WTC11 (cell line): ENCODE results near the gene DPYSL3. TPM values are rescaled to one million over a fixed set of nuclear protein-coding genes. Genes with fewer than 3 reads are reported as not detected.
A peak's percentile ranks its signal among the peaks of the same experiment; 100 is the strongest.

ENCODE experiments used
- ATAC-seq: fragments of 200-7000 bp; cut with Tn5 transposase; 2 replicates; pipeline ENCODE4 v1.10.0; 2021; ENCODE audit warnings: mild to moderate bottlenecking, moderate library complexity
- CTCF ChIA-PET: fragments of 300-600 bp; sonication (Branson Sonifier 250); formaldehyde crosslinking; loops from one replicate; lab custom pipeline; 2021; ENCODE audit warnings: antibody characterized with exemption; lab: Charles Lee
- POLR2A ChIA-PET: fragments of 350-600 bp; sonication (Branson Sonifier 250); formaldehyde crosslinking; loops from one replicate; lab custom pipeline; 2021; ENCODE audit warnings: antibody characterized with exemption; lab: Charles Lee
- DNase-seq: peaks from one replicate; pipeline ENCODE4 v3.0.0; 2021; ENCODE audit warnings: low spot score
- H3K27ac Mint-ChIP-seq: 2 replicates; pipeline ENCODE4 v1.8.0; 2021; ENCODE audit warnings: mixed read lengths
- H3K27me3 Mint-ChIP-seq: 2 replicates; pipeline ENCODE4 v1.8.0; 2021; ENCODE audit warnings: low read depth, mild to moderate bottlenecking, moderate library complexity, mixed read lengths
- H3K36me3 Mint-ChIP-seq: 2 replicates; pipeline ENCODE4 v1.8.0; 2021; ENCODE audit warnings: mixed read lengths
- H3K4me1 Mint-ChIP-seq: 2 replicates; pipeline ENCODE4 v1.8.0; 2022; ENCODE audit warnings: mixed read lengths
- H3K4me3 Mint-ChIP-seq: 2 replicates; pipeline ENCODE4 v1.8.0; 2021; ENCODE audit warnings: mild to moderate bottlenecking, moderate library complexity, mixed read lengths
- H3K9me3 Mint-ChIP-seq: 2 replicates; pipeline ENCODE4 v1.8.0; 2021; ENCODE audit warnings: mixed read lengths
- ATF2 ChIP-seq: sonication (generic); formaldehyde crosslinking; IDR thresholded peaks from 2 replicates; pipeline ENCODE4 v1.8.1; 2022; ENCODE audit warnings: low read depth, missing genetic modification reagents, borderline replicate concordance
- ELF4 ChIP-seq: sonication (generic); formaldehyde crosslinking; IDR thresholded peaks from 2 replicates; pipeline ENCODE4 v1.8.1; 2022; ENCODE audit warnings: low read depth, mild to moderate bottlenecking, moderate library complexity, missing genetic modification reagents
- EMX1 ChIP-seq: fragments of 250-450 bp; sonication (Bioruptor Pico); IDR thresholded peaks from 2 replicates; pipeline ENCODE4 v1.8.0; 2021; ENCODE audit warnings: mild to moderate bottlenecking
- FOXJ3 ChIP-seq: sonication (generic); formaldehyde crosslinking; IDR thresholded peaks from 2 replicates; pipeline ENCODE4 v1.9.0; 2021; ENCODE audit warnings: missing genetic modification reagents, mild to moderate bottlenecking, borderline replicate concordance
- FOXK1 ChIP-seq: sonication (generic); formaldehyde crosslinking; IDR thresholded peaks from 2 replicates; pipeline ENCODE4 v1.8.0; 2022; ENCODE audit warnings: mild to moderate bottlenecking, moderate library complexity, missing genetic modification reagents
- GRHL2 ChIP-seq: fragments of 250-450 bp; sonication (Bioruptor Pico); IDR thresholded peaks from 2 replicates; pipeline ENCODE4 v1.8.0; 2022; ENCODE audit warnings: mild to moderate bottlenecking, moderate library complexity; ENCODE audit not compliant: insufficient replicate concordance, severe bottlenecking
- GTF2I ChIP-seq: fragments of 250-450 bp; sonication (Bioruptor Pico); conservative IDR thresholded peaks from 2 replicates; pipeline ENCODE4 v1.4.0; 2021; ENCODE audit warnings: mild to moderate bottlenecking
- MXD4 ChIP-seq: fragments of 250-450 bp; sonication (Bioruptor Pico); IDR thresholded peaks from 2 replicates; pipeline ENCODE4 v1.8.0; 2021; ENCODE audit warnings: mild to moderate bottlenecking, moderate library complexity, borderline replicate concordance
- NR2C2 ChIP-seq: sonication (generic); formaldehyde crosslinking; IDR thresholded peaks from 2 replicates; pipeline ENCODE4 v1.8.0; 2022; ENCODE audit warnings: mild to moderate bottlenecking, missing genetic modification reagents
- NR3C1 ChIP-seq: sonication (generic); formaldehyde crosslinking; conservative IDR thresholded peaks from 2 replicates; pipeline ENCODE4 v1.8.1; 2023; ENCODE audit warnings: low read depth, mild to moderate bottlenecking, missing genetic modification reagents
- PRDM15 ChIP-seq: sonication (generic); formaldehyde crosslinking; IDR thresholded peaks from 2 replicates; pipeline ENCODE4 v1.8.0; 2022; ENCODE audit warnings: missing genetic modification reagents
- SMAD3 ChIP-seq: sonication (generic); formaldehyde crosslinking; IDR thresholded peaks from 2 replicates; pipeline ENCODE4 v1.8.0; 2022; ENCODE audit warnings: missing genetic modification reagents, mild to moderate bottlenecking, borderline replicate concordance
- SP1 ChIP-seq: sonication (generic); formaldehyde crosslinking; conservative IDR thresholded peaks from 2 replicates; pipeline ENCODE4 v1.8.1; 2022; ENCODE audit warnings: missing genetic modification reagents
- ZNF138 ChIP-seq: sonication (generic); formaldehyde crosslinking; conservative IDR thresholded peaks from 2 replicates; pipeline ENCODE4 v1.8.1; 2022; ENCODE audit warnings: mild to moderate bottlenecking, moderate library complexity, missing genetic modification reagents
- ZNF263 ChIP-seq: sonication (generic); formaldehyde crosslinking; IDR thresholded peaks from 2 replicates; pipeline ENCODE4 v1.8.1; 2022; ENCODE audit warnings: low read depth, mild to moderate bottlenecking, moderate library complexity, missing genetic modification reagents
- ZNF396 ChIP-seq: fragments of 250-450 bp; sonication (Bioruptor Pico); IDR thresholded peaks from 2 replicates; pipeline ENCODE4 v1.8.0; 2021; ENCODE audit warnings: mild to moderate bottlenecking, moderate library complexity, borderline replicate concordance
- ZNF416 ChIP-seq: fragments of 250-450 bp; sonication (Bioruptor Pico); IDR thresholded peaks from 2 replicates; pipeline ENCODE4 v1.9.0; 2021; ENCODE audit warnings: mild to moderate bottlenecking, inconsistent platforms
- ZNF671 ChIP-seq: fragments of 250-450 bp; sonication (Bioruptor Pico); IDR thresholded peaks from 2 replicates; pipeline ENCODE4 v1.8.0; 2021; ENCODE audit warnings: mild to moderate bottlenecking
- total RNA-seq: library from RNA; stranded (reverse); gene quantifications from 3 replicates; pipeline ENCODE4 v1.2.3, GENCODE V29; 2021
- TF ChIP-seq, protein P1 (sequence below): fragments of 250-450 bp; sonication (Bioruptor Pico); IDR thresholded peaks from 2 replicates; pipeline ENCODE4 v1.8.0; 2021; ENCODE audit warnings: mild to moderate bottlenecking
- TF ChIP-seq, protein P2 (sequence below): sonication (generic); formaldehyde crosslinking; IDR thresholded peaks from 2 replicates; pipeline ENCODE4 v1.8.1; 2022; ENCODE audit warnings: missing genetic modification reagents, borderline replicate concordance
- TF ChIP-seq, protein P3 (sequence below): fragments of 250-450 bp; sonication (Bioruptor Pico); conservative IDR thresholded peaks from 2 replicates; pipeline ENCODE4 v1.9.0; 2021; ENCODE audit warnings: mild to moderate bottlenecking
- TF ChIP-seq, protein P4 (sequence below): sonication (generic); formaldehyde crosslinking; IDR thresholded peaks from 2 replicates; pipeline ENCODE4 v1.8.1; 2023; ENCODE audit warnings: mild to moderate bottlenecking, missing genetic modification reagents

DPYSL3 gene
- total RNA-seq, 1 experiment from 2014 or later, result 358 TPM

DNA sequence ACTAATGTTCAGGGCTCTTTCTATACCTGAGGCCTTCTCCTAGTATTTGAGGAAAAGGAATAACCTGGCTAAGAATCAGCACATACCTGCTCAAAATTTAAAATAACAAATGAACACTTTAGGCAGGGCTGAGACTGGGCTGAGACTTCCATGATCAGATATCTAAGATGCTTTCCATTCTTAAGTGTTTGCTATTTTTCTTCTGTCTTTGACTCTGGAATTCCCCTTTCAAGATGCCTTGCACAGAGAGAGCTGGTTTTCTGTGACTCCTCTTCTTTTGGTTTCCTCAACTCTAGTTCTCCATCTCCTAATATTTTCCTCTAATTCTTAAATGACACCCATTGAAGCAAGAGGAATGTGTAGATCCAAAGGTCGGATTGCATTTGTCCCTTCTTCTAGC lies 61.1 kb downstream of the DPYSL3 start:
- DNase-seq (no peak), ATAC-seq (no peak)
- ChIA-PET CTCF (interaction anchor here (0.6 to 7.7 kb wide), 7 partner anchors 9 to 130 kb away, joined by 3 to 44 read pairs (median 10); no protein-coding TSS in a partner anchor), POLR2A (interaction anchor here (1.0 kb wide), 1 partner anchor 15 kb away, joined by 3 read pairs; no protein-coding TSS in a partner anchor)
- peaks cover 36% of the 10 kb centered on the region for H3K36me3 Mint-ChIP-seq
- H3K4me3 Mint-ChIP-seq, result peak overlapping the region; percentile 96
- peak overlapping the region; percentile 76 for H3K27ac Mint-ChIP-seq
- no peaks in the 10 kb centered on the region for H3K9me3 Mint-ChIP-seq
- H3K4me1 Mint-ChIP-seq, result peaks cover 76% of the 10 kb centered on the region
- no peaks in the 10 kb centered on the region; the same call in 1 of the 2 replicates for H3K27me3 Mint-ChIP-seq
- TF ChIP-seq, protein P1, sequence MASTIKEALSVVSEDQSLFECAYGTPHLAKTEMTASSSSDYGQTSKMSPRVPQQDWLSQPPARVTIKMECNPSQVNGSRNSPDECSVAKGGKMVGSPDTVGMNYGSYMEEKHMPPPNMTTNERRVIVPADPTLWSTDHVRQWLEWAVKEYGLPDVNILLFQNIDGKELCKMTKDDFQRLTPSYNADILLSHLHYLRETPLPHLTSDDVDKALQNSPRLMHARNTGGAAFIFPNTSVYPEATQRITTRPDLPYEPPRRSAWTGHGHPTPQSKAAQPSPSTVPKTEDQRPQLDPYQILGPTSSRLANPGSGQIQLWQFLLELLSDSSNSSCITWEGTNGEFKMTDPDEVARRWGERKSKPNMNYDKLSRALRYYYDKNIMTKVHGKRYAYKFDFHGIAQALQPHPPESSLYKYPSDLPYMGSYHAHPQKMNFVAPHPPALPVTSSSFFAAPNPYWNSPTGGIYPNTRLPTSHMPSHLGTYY, result no peak
- TF ChIP-seq, protein P2, sequence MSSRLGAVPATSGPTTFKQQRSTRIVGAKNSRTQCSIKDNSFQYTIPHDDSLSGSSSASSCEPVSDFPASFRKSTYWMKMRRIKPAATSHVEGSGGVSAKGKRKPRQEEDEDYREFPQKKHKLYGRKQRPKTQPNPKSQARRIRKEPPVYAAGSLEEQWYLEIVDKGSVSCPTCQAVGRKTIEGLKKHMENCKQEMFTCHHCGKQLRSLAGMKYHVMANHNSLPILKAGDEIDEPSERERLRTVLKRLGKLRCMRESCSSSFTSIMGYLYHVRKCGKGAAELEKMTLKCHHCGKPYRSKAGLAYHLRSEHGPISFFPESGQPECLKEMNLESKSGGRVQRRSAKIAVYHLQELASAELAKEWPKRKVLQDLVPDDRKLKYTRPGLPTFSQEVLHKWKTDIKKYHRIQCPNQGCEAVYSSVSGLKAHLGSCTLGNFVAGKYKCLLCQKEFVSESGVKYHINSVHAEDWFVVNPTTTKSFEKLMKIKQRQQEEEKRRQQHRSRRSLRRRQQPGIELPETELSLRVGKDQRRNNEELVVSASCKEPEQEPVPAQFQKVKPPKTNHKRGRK (CRISPR knock-in tag), result no peak
- TF ChIP-seq ZNF396 (CRISPR knock-in tag), result no peak
- TF ChIP-seq PRDM15 (CRISPR knock-in tag), result no peak
- no peak for TF ChIP-seq ELF4 (CRISPR knock-in tag)
- TF ChIP-seq ZNF263 (CRISPR knock-in tag), result no peak
- TF ChIP-seq GRHL2 (CRISPR knock-in tag), result no peak
- TF ChIP-seq ZNF416 (CRISPR knock-in tag), result no peak
- TF ChIP-seq ZNF138 (CRISPR knock-in tag), result no peak

DNA sequence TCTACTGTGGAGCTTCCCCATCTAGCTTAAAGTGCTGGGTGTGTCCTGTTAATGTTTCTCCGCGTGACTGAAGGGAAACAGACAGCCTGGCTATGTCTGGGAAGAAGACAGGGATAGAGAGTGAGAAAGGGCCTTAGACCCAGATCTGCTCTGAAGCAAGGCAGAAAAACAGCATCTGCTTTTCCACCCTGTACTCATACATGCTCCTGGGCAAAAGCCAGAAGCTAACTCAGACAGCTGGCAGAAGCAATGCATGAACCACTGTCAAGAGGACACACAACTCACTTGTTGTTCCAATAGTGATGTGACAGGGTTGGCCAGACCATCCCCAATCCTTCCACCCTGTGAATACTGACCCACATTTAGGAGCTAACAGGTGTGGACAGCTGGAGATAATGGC lies 63.3 kb downstream of the DPYSL3 start:
- peaks cover 88% of the 10 kb centered on the region for H3K4me1 Mint-ChIP-seq
- H3K4me3 Mint-ChIP-seq, result no peak overlapping the region
- H3K36me3 Mint-ChIP-seq, result peaks cover 44% of the 10 kb centered on the region
- ATAC-seq, result no peak
- no peaks in the 10 kb centered on the region for H3K27me3 Mint-ChIP-seq
- TF ChIP-seq ATF2 (CRISPR knock-in tag) (no peak), FOXK1 (CRISPR knock-in tag) (no peak), NR2C2 (CRISPR knock-in tag) (no peak), GTF2I (no peak), MXD4 (CRISPR knock-in tag) (no peak), EMX1 (no peak), ZNF671 (CRISPR knock-in tag) (no peak), SMAD3 (CRISPR knock-in tag) (no peak), NR3C1 (CRISPR knock-in tag) (no peak), SP1 (CRISPR knock-in tag) (no peak), FOXJ3 (CRISPR knock-in tag) (no peak), GRHL2 (CRISPR knock-in tag) (no peak)
- TF ChIP-seq, protein P3, sequence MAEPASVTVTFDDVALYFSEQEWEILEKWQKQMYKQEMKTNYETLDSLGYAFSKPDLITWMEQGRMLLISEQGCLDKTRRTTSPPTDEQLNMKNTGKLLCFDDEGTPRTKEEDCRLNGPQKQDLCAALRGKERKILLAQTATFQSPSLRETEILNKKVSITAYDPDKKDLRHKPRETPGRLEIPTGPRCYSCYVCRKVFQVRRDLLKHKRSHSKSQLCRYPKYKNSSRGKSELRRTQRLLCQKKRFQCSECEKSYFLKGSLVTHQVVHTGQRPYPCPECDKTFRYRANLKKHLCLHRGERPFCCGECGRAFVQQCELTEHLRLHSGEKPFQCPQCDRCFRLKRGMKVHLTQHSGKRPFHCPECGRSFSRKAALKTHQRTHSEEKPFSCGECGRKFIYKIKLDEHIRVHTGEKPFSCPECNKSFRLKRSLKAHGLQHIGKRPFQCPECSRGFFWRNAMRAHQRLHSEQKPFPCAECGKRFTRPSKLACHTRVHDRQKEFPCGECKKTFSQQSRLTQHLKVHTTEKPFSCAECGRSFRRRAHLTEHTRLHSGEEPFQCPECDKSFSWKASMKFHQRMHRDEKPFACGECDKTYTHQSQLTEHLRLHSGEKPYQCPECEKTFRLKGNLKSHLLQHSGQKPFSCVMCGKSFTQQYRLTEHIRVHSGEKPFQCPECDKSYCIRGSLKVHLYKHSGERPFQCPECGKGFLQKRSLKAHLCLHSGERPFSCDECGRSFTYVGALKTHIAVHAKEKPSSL, result no peak
- TF ChIP-seq, protein P4, sequence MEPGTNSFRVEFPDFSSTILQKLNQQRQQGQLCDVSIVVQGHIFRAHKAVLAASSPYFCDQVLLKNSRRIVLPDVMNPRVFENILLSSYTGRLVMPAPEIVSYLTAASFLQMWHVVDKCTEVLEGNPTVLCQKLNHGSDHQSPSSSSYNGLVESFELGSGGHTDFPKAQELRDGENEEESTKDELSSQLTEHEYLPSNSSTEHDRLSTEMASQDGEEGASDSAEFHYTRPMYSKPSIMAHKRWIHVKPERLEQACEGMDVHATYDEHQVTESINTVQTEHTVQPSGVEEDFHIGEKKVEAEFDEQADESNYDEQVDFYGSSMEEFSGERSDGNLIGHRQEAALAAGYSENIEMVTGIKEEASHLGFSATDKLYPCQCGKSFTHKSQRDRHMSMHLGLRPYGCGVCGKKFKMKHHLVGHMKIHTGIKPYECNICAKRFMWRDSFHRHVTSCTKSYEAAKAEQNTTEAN (CRISPR knock-in tag), result no peak
- H3K9me3 Mint-ChIP-seq, result no peaks in the 10 kb centered on the region
- ChIA-PET POLR2A (no interaction called here), CTCF (interaction anchor here (0.8 to 1.3 kb wide), 2 partner anchors 131 to 132 kb away, joined by 5 read pairs; no protein-coding TSS in a partner anchor)
- no peak for DNase-seq
- H3K27ac Mint-ChIP-seq, result peak overlapping the region; percentile 51; the same call in 1 of the 2 replicates
